ENCODE measurements around the gene CRMP1. TPM values are rescaled to one million over a fixed set of nuclear protein-coding genes. Genes with fewer than 3 reads are reported as not detected.

CRMP1 gene
- total and polyA plus RNA-seq, 12 donors = 0.18 to 17.7 (median 4.8) TPM

DNA sequence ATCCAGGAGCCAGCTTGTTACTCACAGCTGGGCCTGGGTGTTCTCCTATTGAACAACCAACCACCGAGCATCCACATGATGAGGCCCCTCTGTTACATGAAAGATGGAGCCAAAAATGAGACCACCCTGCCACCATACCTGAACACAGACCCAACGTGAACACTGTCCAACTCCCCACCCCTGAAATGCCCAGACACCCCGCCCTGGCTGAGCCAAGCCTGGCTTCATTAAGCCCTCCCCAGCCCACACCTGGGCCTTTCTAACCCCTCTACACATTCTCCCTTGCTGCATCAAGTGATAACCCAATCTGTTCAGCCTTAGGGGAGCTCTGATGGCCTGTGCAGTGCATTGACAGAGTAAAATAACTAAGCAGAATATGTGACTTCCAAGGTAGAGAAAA is 101.2 kb downstream of the CRMP1 start:
- Histone ChIP-seq H3K4me3 (no peak overlapping the region), H3K36me3 (replicated peaks in 1 of 2) (no peaks in the 10 kb centered on the region), H3K4me1 (replicated peaks in 1 of 2) (no peaks in the 10 kb centered on the region), H3K9me3 (replicated peaks in 1 of 3) (no peaks in the 10 kb centered on the region), H3K27me3 (no peaks in the 10 kb centered on the region), H3K27ac (no peak overlapping the region)
- intact Hi-C loops (cut with DNase I) = no loop called here
- no peak for DNase-seq
- 75 to 87% (median 84%) methylated on average over 3 of the region's 3 CpGs for WGBS, 4 donors
- no peak for TF ChIP-seq POLR2A (IDR thresholded peaks at IDR 0.05)
- TF ChIP-seq, protein P1, sequence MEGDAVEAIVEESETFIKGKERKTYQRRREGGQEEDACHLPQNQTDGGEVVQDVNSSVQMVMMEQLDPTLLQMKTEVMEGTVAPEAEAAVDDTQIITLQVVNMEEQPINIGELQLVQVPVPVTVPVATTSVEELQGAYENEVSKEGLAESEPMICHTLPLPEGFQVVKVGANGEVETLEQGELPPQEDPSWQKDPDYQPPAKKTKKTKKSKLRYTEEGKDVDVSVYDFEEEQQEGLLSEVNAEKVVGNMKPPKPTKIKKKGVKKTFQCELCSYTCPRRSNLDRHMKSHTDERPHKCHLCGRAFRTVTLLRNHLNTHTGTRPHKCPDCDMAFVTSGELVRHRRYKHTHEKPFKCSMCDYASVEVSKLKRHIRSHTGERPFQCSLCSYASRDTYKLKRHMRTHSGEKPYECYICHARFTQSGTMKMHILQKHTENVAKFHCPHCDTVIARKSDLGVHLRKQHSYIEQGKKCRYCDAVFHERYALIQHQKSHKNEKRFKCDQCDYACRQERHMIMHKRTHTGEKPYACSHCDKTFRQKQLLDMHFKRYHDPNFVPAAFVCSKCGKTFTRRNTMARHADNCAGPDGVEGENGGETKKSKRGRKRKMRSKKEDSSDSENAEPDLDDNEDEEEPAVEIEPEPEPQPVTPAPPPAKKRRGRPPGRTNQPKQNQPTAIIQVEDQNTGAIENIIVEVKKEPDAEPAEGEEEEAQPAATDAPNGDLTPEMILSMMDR (IDR thresholded peaks at IDR 0.05) = no peak

DNA sequence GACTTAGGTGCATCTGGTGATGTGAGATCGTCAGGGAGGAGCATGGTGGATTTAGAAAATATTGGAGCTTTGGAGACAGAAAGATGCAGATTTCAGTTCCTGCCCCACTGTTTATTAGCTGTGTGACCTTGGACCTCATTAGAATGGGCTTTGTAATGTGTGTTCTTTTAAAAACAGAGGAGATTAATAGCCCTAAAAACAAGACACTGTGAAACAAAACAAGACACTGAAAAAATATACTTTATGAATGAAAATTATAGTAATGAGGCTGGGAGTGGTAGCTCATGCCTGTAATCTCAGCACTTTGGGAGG is 102.4 kb downstream of the CRMP1 start:
- Histone ChIP-seq H3K36me3 (replicated peaks in 1 of 2) (no peaks in the 10 kb centered on the region), H3K4me1 (replicated peaks in 1 of 2) (no peaks in the 10 kb centered on the region), H3K4me3 (no peak overlapping the region), H3K27ac (no peak overlapping the region), H3K27me3 (no peaks in the 10 kb centered on the region), H3K9me3 (replicated peaks in 1 of 3) (no peaks in the 10 kb centered on the region)
- TF ChIP-seq, protein P1 (IDR thresholded peaks at IDR 0.05) = no peak
- TF ChIP-seq POLR2A (IDR thresholded peaks at IDR 0.05) = no peak
- WGBS, 4 donors = 34 to 50% (median 41%) methylated on average over 1 of the region's 1 CpG
- no peak for DNase-seq
- intact Hi-C loops (cut with DNase I) = no loop called here

DNA sequence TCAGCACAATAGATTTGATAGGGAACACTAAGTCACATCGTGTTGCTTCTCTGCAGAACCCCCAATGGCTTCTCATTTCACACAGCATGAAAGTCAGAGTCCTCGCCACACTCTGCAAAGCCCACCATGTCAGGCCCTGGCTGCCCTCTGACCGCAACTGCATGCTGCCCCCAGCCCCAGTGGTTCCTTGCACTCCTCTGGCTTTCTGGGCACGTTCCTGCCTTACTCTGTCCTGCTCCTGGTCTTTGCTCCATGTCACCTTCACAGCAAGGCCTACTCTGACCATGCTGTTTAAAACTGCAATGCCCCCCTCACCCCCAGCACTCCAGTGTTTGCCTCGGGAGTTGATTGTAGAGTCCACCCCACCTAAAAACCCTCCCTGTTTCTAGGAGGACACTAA is 103.7 kb downstream of the CRMP1 start:
- intact Hi-C loops (cut with DNase I) = no loop called here
- no peaks in the 10 kb centered on the region for H3K27me3 ChIP-seq
- no peak overlapping the region for H3K4me3 ChIP-seq
- H3K4me1 ChIP-seq (replicated peaks in 1 of 2) = no peaks in the 10 kb centered on the region
- no peaks in the 10 kb centered on the region for H3K36me3 ChIP-seq (replicated peaks in 1 of 2)
- no peak for TF ChIP-seq POLR2A (IDR thresholded peaks at IDR 0.05)
- TF ChIP-seq, protein P1 (IDR thresholded peaks at IDR 0.05) = no peak
- no peaks in the 10 kb centered on the region for H3K9me3 ChIP-seq (replicated peaks in 1 of 3)
- WGBS, 4 donors = 73 to 85% (median 82%) methylated on average over 5 of the region's 5 CpGs
- DNase-seq = peak in 2 of 7 donors; percentile 1 to 24
- no peak overlapping the region for H3K27ac ChIP-seq

DNA sequence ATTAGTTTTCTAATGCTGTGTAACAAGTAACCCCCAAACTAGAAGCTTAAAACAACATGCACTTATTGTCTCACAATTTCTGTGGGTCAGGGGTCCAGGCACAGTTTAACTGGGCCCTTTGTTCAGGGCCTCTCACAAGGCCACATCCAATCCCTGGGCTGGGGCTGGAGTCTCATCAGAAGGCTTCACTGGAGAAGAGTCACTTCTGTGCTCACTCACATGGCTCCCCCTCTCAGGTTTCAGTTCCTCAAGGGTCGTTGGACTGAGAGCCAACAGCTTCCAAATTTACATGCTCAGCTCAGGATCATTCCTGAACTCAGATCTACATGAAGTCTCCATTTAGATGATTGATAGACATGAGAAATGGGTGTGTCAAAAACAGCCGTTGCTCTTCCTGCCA is 104.7 kb downstream of the CRMP1 start:
- intact Hi-C loops (cut with DNase I) = no loop called here

More for the DNA sequence above, 104.7 kb downstream of the CRMP1 start:
- H3K27me3 ChIP-seq = no peaks in the 10 kb centered on the region
- no peak overlapping the region for H3K4me3 ChIP-seq
- H3K27ac ChIP-seq = no peak overlapping the region
- no peaks in the 10 kb centered on the region for H3K9me3 ChIP-seq (replicated peaks in 1 of 3)
- H3K4me1 ChIP-seq (replicated peaks in 1 of 2) = no peaks in the 10 kb centered on the region
- DNase-seq = peak in 2 of 7 donors; percentile 3 to 15
- TF ChIP-seq POLR2A (IDR thresholded peaks at IDR 0.05) = no peak
- TF ChIP-seq, protein P1 (IDR thresholded peaks at IDR 0.05) = no peak
- 59 to 66% (median 61%) methylated on average over 2 of the region's 2 CpGs for WGBS, 4 donors
- H3K36me3 ChIP-seq (replicated peaks in 1 of 2) = no peaks in the 10 kb centered on the region

Data from adrenal gland (tissue), 12 donors.